HFFc6 (cell line): ENCODE data around the gene CASP9. TPM values are rescaled to one million over a fixed set of nuclear protein-coding genes. Genes with fewer than 3 reads are reported as not detected.
"Not testable (repeated sequence)": the region's sequence is repeated elsewhere in the genome, so short reads cannot be mapped to it uniquely, and the experiment has no call there.

Experiments used
- DNase-seq: peaks from one replicate; pipeline ENCODE4 v3.0.0-alpha.2; 2018
- H3K27ac Mint-ChIP-seq: 2 replicates; pipeline ENCODE4 v1.8.0; 2020; ENCODE audit warnings: mild to moderate bottlenecking, mixed read lengths
- H3K27me3 Mint-ChIP-seq: 2 replicates; pipeline ENCODE4 v1.8.0; 2021; ENCODE audit warnings: mild to moderate bottlenecking, moderate library complexity, mixed read lengths; ENCODE audit not compliant: insufficient read depth
- H3K36me3 Mint-ChIP-seq: 2 replicates; pipeline ENCODE4 v1.8.0; 2021; ENCODE audit warnings: low read depth, mixed read lengths
- H3K4me1 Mint-ChIP-seq: 2 replicates; pipeline ENCODE4 v1.8.0; 2020; ENCODE audit warnings: low read depth, mixed read lengths
- H3K4me3 Mint-ChIP-seq: 2 replicates; pipeline ENCODE4 v1.8.0; 2020; ENCODE audit warnings: mild to moderate bottlenecking, moderate library complexity, mixed read lengths
- H3K9me3 Mint-ChIP-seq: 2 replicates; pipeline ENCODE4 v1.8.0; 2020; ENCODE audit warnings: mild to moderate bottlenecking, mixed read lengths
- total RNA-seq, 6 experiments: library from RNA; stranded (reverse); fragmentation: NEBNext Ultra II Directional; extraction: Animal tissue kit (Norgen Biotek cat#: 25700); gene quantifications; 2 replicates in 1 of 6; 3 replicates in 5 of 6; pipeline ENCODE4 v1.2.3, GENCODE V29; 2021
- TF ChIP-seq, protein P1 (sequence below): fragments of 200-600 bp; sonication (generic); IDR thresholded peaks from 2 replicates; pipeline ENCODE4 v1.5.0; 2021; ENCODE audit warnings: antibody characterized with exemption, mild to moderate bottlenecking

The CASP9 gene
- total RNA-seq, 6 experiments from 2014 or later = 7.2 to 8.9 (median 7.8) TPM

DNA sequence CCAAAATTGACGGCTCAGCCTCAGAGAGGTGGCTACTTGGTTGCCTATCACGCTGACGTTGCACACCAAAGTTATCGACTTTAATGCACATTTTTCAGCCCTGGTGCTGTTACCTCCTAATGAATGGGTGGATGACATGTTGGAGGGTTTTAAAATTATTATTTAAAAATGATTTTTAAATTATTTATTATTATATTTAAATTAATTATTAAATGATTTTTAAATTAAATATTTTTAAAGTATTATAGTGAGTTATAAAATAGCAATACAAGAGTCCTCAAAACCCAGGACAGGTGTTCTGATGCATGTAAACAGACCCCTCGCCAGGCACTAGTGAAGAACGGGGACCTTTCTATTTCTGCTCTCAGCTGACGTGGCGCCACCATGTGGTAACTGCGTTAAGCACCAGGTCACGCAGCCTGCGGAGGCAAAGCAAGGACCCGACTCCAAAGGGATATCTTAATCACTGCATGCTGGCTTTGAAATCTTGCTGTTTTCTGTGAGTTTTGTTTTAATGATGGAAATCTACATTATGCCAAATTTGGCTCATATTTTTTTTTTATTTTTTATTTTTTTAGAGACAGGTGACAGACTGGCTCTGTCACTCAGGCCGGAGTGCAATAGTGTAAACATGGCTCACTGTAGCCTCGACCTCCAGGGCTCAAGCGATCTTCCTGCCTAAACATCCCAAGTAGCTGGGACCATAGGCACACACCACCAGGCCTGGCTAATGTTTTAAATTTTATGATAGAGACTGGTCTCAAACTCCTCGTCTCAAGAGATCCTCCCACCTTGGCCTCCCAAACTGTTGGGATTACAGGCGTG lies 22.6 kb downstream of the CASP9 start:
- Mint-ChIP-seq H3K4me3 (no peak overlapping the region), H3K4me1 (no peaks in the 10 kb centered on the region), H3K36me3 (peaks cover under 1% of the 10 kb centered on the region; the same call in 1 of the 2 replicates), H3K9me3 (no peaks in the 10 kb centered on the region), H3K27ac (no peak overlapping the region), H3K27me3 (no peaks in the 10 kb centered on the region)
- TF ChIP-seq, protein P1, sequence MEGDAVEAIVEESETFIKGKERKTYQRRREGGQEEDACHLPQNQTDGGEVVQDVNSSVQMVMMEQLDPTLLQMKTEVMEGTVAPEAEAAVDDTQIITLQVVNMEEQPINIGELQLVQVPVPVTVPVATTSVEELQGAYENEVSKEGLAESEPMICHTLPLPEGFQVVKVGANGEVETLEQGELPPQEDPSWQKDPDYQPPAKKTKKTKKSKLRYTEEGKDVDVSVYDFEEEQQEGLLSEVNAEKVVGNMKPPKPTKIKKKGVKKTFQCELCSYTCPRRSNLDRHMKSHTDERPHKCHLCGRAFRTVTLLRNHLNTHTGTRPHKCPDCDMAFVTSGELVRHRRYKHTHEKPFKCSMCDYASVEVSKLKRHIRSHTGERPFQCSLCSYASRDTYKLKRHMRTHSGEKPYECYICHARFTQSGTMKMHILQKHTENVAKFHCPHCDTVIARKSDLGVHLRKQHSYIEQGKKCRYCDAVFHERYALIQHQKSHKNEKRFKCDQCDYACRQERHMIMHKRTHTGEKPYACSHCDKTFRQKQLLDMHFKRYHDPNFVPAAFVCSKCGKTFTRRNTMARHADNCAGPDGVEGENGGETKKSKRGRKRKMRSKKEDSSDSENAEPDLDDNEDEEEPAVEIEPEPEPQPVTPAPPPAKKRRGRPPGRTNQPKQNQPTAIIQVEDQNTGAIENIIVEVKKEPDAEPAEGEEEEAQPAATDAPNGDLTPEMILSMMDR = peak; percentile 92
- DNase-seq = no peak

- H3K27me3 Mint-ChIP-seq = no peaks in the 10 kb centered on the region
- H3K27ac Mint-ChIP-seq = no peak overlapping the region
- H3K4me3 Mint-ChIP-seq = no peak overlapping the region
- no peaks in the 10 kb centered on the region for H3K9me3 Mint-ChIP-seq
- no peak for DNase-seq
- H3K36me3 Mint-ChIP-seq = peaks cover 6% of the 10 kb centered on the region; the same call in 1 of the 2 replicates
- H3K4me1 Mint-ChIP-seq = no peaks in the 10 kb centered on the region
- TF ChIP-seq, protein P1 = no peak
Observed at GRCh38 chr1:15500184-15501178, 23.5 kb downstream of the CASP9 start.

GRCh38 chr1:15493869-15494390 lies 30.1 kb downstream of the CASP9 start:
- TF ChIP-seq, protein P1 = no peak
- no peak for DNase-seq
- Mint-ChIP-seq H3K4me3 (no peak overlapping the region), H3K9me3 (no peaks in the 10 kb centered on the region), H3K27me3 (no peaks in the 10 kb centered on the region; the same call in 1 of the 2 replicates), H3K4me1 (no peaks in the 10 kb centered on the region), H3K36me3 (peaks cover 12% of the 10 kb centered on the region), H3K27ac (no peak overlapping the region)

DNA sequence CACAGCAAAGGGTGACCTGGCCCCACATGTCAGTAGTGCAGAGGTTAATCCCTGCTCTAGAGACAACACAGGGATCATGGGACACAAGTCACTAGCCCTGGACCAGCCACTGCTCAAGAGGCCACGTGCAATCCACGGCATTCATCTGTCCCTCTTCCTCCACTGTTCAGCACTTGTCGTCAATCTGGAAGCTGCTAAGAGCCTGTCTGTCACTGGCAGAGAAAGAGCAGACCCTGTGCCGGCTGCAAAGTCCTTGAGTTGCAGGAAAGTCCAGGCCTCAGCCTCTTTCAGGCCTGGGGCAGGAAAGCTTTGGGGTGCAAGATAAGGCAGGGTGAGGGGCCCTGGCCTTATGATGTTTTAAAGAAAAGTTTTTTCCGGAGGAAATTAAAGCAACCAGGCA lies 31.4 kb downstream of the CASP9 start:
- no peaks in the 10 kb centered on the region for H3K4me1 Mint-ChIP-seq
- H3K27me3 Mint-ChIP-seq = no peaks in the 10 kb centered on the region; the same call in 1 of the 2 replicates
- no peak for DNase-seq
- peaks cover 12% of the 10 kb centered on the region for H3K36me3 Mint-ChIP-seq
- no peak overlapping the region for H3K4me3 Mint-ChIP-seq
- H3K9me3 Mint-ChIP-seq = no peaks in the 10 kb centered on the region
- TF ChIP-seq, protein P1 = no peak
- H3K27ac Mint-ChIP-seq = no peak overlapping the region

DNA sequence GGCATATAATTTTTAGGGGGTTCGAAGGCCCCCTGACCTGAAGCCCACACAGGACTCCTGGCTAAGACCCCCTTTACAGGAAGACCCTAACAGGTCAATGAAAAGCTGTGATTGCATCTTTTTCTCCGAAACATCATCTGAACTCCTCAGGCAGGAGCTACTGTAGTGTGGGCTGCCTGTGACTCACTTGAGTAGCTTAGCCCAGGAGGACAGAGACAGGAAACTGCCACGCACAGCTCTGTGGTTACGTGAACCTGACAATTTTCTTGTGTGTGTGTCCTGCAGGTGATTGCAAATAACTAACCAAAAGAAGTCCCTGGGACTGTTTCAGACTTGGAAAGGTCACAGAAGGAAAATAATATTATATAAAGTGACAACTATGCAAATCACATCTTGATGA lies 33.0 kb downstream of the CASP9 start:
- not testable (repeated sequence) for DNase-seq, H3K4me3 Mint-ChIP-seq, H3K9me3 Mint-ChIP-seq, H3K27me3 Mint-ChIP-seq, H3K36me3 Mint-ChIP-seq, H3K27ac Mint-ChIP-seq, H3K4me1 Mint-ChIP-seq
